Colon (tissue), 2 donors: ENCODE data around the gene BRIP1.

Source experiments
- FAIRE-seq: peaks from 2 replicates; lab custom pipeline; 2012; peaks lifted over from hg19 to GRCh38; lab: Jason Lieb, UNC
- donor health status: control.
- donor health status: control.

Gene BRIP1

DNA sequence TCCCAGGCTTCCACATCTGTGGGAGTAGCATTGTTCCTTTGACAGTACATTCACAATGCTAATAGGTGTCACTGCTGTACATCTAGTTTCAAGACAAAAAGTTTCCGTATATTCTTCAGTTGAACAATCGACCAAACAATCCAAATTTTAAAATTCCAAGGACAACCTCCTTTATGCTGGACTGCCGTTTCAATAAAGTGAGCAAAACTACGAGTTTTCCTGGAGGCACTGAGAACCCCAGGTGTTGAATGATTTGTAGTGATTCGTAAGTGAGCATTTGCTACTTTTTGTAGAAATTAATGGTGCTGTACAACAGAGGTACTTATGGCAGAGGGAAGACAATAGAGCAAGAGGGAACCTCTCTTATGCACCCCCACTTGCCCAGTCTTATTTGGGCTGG, 201.1 kb downstream of the BRIP1 start:
- no peak for FAIRE-seq

DNA sequence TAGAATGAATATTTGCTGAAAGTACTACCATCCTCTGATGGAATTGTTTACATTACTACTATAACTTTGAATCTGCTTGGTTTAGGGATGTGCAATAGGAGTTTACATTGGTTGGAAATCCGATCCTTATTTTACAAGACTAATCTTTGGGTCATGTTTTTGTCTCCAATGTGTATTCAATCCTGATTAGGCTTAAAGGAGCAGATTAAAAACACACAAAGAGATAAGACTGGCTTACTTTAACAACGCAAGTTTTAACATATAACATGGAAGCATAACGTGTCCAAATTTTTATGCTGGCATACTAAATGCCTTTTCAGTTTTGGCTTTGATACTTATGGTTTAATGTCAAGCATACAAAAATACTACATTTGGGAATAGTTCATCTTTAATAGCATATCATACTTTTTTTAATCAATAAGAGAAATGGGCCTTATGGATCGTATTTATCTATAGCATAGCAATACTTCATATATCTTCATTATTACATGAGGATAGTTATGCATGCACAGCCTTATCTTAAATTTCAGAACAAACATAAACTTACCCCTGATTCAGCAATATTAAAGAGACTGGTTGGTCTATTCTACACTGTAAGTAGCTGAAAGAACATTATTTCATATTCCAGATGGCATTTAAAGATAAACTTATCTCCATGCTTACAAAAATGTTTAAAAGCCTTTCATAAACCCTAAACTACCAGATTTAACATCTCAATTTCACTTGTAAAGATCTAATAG, 202.4 kb downstream of the BRIP1 start:
- no peak for FAIRE-seq

DNA sequence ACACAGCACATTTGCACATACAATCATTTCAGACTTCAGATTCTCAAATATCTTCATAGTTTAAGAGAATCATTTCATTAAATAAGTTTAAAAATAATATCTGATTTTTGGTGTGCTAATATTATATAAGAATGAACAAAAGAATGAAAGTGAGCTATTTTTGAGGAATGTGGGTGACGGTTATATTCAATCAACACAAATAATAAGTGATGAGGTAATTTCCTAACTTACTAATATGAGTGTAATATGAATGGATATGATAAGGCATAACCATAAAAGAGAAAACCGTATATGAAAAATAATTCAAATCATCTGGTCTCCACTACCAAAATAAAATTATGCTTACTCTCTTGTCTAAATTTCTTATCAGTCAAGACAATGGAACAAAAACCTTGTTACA, 203.9 kb downstream of the BRIP1 start:
- no peak for FAIRE-seq

DNA sequence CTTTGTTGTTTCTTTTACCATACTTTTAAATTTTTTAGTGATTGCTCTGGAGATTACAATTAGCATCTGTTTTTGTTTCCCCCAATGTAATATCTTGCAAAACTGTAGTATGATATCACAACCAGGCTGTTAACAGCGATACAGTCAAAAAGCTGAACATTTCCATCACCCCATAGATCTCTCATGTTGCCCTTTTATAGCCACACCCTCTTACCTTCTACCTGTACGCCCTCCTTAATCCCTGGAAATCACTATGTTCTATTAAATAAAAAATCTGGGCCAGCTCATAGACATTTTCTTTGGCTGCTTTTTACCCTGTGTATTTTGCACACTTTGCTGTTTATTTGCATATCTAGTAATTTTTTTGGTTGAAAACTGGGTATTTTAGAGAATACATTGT, 205.1 kb downstream of the BRIP1 start:
- FAIRE-seq, result no peak

DNA sequence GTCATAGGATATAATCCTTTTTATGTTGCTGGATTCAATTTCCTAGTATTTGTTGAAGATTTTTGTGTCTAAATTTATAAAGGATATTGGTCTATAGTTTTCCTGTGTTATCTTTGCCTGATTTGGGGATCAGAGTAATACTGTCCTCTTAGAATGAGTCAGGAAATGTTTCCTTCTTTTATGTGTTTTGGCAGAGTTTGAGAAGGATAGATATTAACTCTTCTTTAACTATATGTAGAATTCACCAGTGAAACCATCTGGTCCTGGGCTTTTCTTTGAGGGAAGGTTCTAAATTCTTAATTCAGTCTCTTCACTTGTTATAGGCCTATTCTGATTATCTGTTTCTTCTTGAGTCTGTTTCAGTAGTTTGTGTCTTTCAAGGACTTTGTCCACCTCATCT, 206.0 kb downstream of the BRIP1 start:
- no peak for FAIRE-seq

DNA sequence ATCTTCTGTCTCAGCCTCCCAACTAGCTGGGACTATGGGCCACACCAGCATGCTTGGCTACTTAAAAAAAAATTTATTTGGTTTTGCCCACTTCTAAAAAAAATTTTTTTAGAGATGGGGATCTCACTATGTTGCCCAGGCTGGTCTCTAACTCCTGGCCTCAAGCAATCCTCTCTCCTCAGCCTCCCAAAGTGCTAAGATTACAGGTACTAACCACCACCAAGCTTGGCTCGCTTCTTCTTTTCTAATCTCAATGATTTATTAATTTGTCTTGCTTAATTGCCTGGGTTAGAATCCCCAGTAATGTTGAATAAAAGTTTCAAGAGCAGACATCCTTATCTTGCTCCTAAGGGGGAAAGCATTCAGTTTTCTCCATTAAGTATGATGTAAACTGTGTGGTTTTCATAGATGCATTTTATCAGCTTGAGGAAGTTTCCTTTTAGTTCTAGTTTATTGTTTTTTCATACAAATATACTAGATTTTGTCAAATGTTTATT, 206.6 kb downstream of the BRIP1 start:
- FAIRE-seq, result no peak

DNA sequence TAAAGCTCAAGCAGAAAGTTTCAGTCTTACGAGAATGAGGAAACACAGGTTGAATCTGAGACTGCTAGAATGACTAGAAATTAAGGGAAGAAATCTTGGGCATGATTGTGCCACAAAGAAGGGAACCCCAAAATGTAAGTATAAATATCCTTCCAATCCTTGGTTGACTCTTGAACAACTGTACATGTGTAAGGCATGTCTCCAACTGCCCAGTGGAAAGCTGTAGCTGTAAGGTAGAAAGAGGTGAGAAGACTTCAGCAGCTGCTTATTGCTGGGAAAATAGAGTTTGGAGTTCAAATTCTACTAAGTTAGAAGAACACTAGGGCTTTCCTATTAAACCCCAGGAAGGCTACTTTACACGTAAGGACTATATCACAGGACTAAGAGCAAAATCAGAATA, 212.6 kb downstream of the BRIP1 start:
- FAIRE-seq, result no peak

DNA sequence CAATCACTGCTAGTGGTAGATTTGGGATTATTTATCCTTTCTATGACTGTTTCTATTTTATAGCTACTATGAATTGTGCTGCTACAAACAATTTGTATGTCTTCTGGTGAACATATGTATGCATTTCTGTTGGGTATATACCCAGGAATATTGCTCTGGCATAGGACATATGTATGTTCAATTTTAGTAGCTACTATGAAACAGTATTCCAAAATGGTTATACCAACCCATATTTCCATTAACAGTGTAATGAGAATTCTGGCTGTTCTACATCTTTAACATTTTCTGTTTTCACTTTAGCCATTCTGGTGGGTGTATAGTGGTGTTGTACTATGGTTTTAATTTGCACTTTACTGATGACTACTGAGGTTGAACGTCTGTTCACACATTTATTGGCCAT, 214.7 kb downstream of the BRIP1 start:
- FAIRE-seq, result no peak

DNA sequence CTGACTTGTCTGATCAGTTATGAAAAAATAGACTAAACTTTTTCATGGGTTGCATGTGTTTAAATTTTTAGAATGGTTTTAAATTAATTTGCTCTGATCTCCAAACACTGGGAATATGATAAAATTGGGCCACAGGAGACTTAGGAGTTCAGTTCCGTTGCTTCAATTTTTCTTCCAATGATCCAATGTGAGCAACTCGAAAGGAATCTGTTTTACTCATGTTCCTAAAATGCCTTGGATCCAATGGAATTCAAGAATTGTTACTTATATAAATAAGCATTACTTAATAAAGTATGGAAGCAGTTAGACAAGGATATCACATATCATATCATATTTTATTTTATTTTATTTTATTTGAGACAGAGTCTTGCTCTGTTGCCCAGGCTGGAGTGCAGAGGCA, 216.3 kb downstream of the BRIP1 start:
- FAIRE-seq, result no peak

DNA sequence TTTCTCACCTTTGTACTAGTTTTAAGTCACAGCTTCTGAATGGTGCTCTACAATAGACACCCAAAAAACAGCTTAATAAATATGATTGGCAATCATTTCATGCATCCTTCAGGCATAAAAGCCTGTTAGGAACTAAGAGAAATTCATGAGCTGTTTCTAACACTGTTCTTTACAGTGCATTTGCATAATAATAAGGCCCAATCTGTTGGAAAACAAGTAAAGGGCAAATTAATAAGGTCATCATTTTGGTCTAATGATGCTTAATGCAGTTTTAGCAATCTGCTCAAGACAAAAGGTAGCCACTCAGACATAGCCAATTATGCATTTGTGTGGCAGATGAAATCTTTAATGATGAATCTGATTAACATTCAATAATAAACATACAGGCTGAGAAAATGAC, 216.8 kb downstream of the BRIP1 start:
- FAIRE-seq, result no peak

DNA sequence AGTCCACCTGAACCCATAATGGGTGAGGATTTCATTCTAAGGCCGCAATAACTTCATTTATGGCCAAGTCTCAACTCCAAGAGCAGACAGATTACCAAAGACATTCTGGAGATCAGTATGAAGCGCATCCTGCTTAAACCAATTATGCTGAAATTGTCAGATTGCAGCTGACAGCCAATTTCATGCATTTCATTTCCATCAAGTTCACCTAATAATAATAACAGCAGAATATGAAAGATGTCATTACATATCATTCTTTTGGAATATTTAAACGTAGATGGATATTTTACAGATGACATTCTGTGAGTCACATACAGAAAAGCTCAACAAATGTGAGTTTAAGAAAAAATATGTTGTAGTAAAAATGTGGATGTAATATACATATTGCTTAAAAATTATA, 217.4 kb downstream of the BRIP1 start:
- FAIRE-seq, result no peak

DNA sequence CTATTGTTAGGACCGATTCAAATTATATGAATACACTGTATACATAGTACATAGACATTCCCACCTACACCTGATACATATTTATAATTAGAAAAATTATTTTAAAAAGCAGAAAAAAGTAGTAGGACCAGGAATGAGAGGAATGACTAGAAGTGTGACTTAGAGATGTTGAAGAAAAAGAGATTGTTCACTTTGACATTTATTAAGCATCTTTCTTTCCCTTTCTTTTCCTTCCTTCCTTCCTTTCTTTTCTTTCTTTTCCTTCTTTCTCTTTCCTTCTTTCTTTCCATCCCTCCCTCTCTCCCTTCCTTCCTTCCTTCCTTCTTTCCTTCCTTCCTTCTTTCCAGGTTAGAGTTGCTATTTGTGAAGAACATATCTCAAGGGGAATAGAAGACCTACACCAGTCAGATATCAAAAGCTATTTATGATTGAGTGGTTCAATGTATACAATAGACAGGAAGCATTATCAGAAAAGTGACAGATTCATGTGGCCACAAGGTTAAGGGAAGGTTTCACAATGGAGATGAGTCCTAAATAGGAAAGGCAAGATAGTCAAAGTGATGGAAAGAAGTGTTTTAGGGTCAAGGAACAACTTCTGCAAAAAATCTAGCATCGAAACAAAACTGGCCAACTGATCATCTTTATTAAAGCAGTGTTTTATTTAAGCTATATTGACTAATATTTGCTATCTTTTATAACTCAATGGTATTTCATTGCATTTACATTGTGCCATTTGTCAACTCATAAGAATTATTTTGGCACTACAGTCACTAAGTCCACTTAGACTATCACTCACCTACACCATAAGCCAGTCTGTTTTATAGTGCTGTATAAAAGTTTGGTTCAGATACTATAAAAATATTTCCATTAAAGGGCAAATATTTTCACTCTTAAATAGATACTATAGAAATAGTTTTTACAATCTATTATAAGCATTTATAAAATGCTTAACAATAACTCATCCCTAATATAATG, 218.2 kb downstream of the BRIP1 start:
- no peak for FAIRE-seq

DNA sequence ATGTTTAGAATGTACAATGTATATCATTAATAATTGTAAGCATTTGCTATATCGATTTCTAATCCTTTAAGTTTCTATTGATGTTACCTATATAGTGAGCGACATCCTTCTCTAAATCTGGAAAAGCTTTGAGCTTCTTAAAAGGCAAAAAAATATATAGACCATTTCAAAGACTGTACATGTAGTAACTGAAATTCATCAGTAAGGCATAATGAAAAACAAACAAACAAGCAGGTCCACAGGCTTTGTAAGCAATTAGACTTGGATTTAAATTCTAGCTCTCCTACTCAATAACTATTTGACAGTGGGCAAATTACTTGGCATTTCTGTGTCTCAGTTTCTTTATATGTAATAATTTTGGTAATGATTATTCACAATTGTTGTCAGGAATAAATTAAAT, 220.6 kb downstream of the BRIP1 start:
- no peak for FAIRE-seq

DNA sequence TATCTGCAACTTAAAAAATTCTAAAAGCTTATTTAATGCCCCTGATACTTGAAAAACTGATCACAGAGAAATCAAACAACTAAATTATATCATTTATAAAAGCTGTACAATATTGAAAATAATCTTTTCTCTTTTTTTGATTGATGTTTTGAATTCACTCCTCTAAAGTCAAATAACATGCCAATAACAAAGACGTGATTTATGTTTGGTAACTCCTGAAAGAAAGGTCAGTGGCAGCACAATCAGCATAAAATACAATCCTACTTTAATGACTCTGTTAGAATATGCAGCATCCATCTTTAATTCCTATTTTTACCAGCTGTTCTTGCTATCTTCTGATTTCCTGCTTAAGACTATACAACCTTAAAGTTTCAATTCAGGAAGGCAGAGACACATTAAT, 221.6 kb downstream of the BRIP1 start:
- no peak for FAIRE-seq

DNA sequence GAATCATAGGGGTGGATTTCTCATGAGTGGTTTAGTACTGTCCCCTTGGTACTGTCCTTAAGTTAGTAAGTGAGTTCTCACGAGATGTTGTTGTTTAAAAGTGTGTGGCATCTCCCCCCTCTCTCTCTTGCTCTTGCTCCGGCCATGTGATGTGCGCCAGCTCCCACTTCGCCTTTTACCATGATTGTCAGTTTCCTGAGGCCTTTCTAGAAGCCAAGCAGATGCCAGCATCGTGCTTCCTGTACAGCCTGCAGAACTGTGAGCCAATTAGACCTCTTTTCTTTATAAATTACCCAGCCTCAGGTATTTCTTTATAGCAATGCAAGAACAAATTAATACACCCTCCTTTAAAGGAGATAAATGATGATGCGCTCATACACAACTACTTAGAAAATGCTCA, 222.2 kb downstream of the BRIP1 start:
- no peak for FAIRE-seq

DNA sequence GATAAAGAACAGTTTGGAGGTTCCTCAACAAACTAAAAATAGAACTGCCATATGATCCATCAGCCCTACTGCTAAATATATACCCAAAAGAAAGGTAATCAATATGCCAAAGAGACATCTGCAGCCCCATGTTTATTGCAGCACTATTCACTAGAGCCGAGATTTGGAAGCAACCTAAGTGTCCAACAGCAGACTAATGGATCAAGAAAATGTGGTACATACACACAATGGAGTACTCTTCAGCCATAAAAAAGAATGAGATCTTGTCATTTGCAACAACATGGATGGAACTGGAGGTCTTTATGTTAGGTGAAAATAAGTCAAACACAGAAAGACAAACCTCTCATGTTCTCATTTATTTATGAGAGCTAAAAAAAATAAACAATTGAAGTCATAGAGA, 223.5 kb downstream of the BRIP1 start:
- FAIRE-seq, result no peak

DNA sequence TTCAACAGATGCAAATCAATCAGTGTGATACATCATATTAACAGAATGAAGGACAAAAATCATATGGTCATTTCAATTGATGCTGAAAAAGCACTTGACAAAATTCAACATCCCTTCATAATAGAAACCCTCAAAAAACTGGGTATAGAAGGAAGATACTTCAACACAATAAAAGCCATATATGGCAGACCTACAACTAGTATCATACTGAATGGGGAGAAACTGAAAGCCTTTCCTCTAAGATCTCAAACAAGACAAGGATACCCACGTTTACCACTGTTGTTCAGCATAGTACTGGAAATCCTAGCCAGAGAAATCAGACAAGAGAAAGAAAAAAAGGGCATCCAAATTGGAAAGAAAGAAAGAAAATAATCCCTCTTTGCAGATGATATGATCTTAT, 225.2 kb downstream of the BRIP1 start:
- FAIRE-seq, result no peak

DNA sequence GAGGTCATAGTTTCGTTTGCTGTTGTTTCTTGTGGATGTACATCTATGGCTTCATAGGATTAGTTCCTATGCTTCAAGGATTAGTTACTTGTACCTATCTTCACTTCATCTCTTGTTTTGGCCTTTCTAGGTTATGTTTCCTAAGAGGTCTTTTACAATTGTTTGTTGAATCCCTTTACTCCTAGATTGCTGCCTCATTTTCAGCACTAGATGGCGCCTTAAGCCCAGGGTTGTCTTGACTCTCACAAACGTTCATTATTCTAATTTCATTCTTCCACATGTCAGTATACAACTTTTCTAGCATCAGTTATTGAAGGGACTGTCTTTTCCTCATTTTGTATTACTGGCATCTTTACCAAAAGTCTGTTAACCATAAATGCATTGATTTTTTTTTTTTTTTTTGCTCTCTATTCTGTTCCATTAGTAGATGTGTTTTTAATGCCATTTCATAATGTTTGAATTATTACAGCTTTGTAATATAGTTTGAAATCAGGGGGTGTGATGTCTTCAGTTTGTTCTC, 227.4 kb downstream of the BRIP1 start:
- FAIRE-seq, result peak; percentile 51

DNA sequence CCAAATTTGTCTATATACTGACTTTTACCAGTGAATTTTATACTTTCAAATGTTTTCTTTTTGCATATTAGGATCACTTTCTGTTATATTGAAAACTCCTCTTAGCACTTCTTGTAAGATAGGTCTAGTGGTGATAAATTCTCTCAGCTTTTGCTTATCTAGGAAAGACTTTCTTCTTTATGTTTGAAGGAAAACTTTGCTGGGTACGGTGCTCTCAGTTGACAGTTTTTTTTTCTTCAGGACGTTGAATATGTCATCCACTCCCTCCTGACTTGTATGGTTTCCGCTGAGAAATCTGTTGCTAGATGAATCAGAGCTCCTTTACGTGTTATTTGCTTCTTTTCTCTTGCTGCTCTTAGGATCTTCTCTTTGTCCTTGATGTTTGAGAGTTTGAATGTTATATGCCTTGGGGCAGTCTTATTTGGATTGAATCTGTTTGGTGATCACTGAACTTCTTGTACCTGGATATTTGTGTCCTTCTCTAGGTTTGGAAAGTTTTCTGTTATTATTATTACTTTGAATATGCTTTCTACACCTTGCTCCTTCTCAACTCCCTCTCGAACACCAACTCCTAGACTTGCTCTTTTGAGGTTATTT, 228.3 kb downstream of the BRIP1 start:
- FAIRE-seq, result no peak

DNA sequence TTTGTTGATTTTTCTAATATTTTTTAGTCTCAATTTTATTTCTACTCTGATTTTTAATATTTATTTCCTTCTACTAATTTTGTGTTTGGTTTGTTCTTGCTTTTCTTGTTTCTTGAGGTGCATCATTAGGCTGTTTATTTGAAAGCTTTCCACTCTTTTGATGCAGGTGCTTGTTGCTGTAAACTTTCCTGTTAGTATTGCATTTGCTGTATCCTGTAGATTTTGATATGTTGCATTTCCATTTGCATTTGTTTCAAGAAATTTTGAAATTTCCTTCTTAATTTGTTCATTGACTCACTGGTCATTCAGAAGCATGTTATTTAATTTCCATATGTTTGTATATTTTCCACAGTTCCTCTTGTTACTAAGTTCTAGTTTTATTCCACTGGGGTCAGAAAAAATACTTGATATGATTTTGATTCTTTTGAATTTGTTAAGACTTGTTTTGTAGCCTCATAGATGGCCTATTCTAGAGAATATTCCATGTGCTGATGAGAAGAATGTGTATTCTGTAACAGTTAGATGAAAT, 229.3 kb downstream of the BRIP1 start:
- FAIRE-seq, result no peak

DNA sequence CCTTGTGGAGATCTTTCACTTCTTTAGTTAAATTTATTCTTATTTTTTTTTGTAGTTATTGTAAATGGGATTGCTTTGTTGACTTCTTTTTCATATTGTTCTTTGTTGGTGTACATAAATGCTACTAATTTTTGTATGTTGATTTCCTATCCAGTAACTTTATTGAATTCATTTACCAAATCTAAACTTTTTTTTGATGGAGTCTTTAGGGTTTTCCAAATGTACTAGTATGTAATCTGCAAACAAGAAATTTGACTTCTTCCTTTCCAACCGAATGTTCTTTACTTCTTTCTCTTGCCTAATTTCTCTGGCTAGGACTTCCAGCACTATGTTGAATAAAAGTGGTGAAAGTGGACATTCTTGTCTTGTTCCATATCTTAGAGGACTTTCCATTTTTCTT, 230.5 kb downstream of the BRIP1 start:
- FAIRE-seq, result no peak

DNA sequence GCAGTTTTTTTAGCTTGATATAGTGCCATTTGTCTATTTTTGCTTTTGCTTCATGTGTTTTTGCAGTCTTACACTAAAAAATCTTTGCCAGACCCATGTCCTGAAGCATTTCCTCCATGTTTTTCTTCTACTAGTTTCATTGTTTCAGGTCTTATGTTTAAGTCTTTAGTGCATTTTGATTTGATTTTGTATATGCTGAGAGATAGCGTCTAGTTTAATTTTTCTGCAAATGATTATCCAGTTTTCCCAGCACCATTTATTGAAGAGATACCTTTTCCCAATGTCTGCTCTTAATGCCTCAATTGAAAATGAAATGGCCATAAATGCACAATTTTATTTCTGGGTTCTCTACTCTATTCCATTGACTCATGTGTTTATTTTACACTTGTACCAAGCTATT, 231.5 kb downstream of the BRIP1 start:
- no peak for FAIRE-seq
